NCI-H1092 treated with DMSO at 0.1 percent for 48 hours (cell line): ENCODE results near the gene CIDEB.
"Not testable (repeated sequence)": the region's sequence is repeated elsewhere in the genome, so short reads cannot be mapped to it uniquely, and the experiment has no call there.

Source experiments
- DNase-seq: peaks from one replicate; lab custom pipeline; 2025; lab: John Stamatoyannopoulos, UW

Gene CIDEB

DNA sequence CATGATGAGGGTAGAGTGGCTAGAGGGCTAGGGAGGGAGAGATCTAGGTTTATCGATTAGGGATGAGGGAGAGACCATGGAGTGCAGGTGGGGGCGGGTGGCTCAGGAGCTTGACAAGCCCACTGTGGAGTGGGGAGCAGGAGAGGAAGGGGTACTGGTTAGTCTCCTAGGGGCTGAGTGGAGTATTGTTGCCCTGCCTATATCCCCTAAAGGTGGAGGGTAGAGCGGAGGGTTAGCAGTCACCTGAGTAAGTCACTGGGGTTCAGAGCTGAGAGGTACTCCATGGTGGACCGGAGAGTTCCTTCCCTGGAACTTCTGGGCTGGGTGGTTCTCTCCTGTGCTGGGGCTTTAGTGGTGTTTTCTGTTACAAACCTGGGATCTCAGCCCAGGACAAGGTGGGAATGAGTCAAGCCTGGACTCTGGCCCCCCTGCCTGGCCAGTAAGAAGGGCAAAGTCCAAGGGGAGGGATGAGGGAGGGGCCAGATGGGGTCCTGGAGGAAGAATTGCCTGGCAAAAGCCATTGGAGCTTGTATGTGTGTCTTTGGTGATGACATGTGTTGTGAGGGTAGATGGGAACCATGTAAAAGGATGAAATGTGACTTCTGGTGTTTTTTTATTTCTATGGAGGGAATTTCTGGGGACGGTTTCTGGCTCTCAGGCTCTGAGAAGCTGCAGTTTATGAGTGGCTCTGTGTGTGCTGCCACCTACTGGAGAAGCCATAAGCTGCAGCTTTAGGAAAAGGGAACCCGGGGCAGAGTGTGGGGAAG lies at the start of gene CIDEB:
Gene CIDEB, minus strand, starts transcription at position 403 of the 767 bp plus-strand sequence. Its CDS starts 119 bp downstream, at position 284.
- DNase-seq, result peak; percentile 23

GRCh38 chr14:24356208-24356607 lies 48.4 kb upstream of the CIDEB start:
- DNase-seq, result no peak

GRCh38 chr14:24355009-24355408 lies 47.2 kb upstream of the CIDEB start:
- DNase-seq, result no peak

- not testable (repeated sequence) for DNase-seq
These were observed 46.7 kb upstream of the CIDEB start for GRCh38 chr14:24354482-24354825.

- DNase-seq, result no peak
These were observed 46.0 kb upstream of the CIDEB start for GRCh38 chr14:24353559-24354481.

GRCh38 chr14:24351517-24351916 lies 43.7 kb upstream of the CIDEB start:
- no peak for DNase-seq

- no peak for DNase-seq
These were observed 42.0 kb upstream of the CIDEB start for GRCh38 chr14:24349742-24350141.

- DNase-seq, result no peak
These were observed 40.4 kb upstream of the CIDEB start for GRCh38 chr14:24348186-24348585.

DNA sequence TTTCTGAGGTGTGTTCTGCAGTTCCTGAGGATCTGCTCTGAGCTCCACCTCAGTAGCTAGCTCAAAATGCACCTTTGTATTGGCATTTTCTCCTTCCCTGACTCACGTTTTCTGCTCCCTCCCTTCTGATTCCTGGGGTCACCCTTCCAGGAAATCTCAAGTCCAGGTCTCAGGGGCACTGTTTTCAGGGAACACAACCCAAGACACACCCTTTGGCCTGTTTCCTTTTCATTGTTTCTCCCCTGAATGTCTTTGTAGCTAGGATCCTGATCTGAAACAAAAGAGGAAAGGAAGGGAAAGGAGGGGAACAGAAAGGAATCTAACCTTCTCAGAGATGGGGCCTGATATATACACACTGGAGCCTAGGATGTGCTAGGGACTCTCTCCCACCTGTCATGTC lies 39.4 kb upstream of the CIDEB start:
- no peak for DNase-seq

GRCh38 chr14:24343795-24344660 lies 36.3 kb upstream of the CIDEB start:
- DNase-seq, result no peak

GRCh38 chr14:24342889-24343288 lies 35.1 kb upstream of the CIDEB start:
- DNase-seq, result no peak

GRCh38 chr14:24340606-24341005 lies 32.8 kb upstream of the CIDEB start:
- no peak for DNase-seq

GRCh38 chr14:24339284-24340151 lies 31.7 kb upstream of the CIDEB start, which contains the start of gene RIPK3:
Gene RIPK3 (minus strand): TSS chr14:24339991. CDS start chr14:24339826, 165 bp downstream.
- no peak for DNase-seq

GRCh38 chr14:24338843-24339242 lies 31.1 kb upstream of the CIDEB start:
- DNase-seq, result no peak

DNA sequence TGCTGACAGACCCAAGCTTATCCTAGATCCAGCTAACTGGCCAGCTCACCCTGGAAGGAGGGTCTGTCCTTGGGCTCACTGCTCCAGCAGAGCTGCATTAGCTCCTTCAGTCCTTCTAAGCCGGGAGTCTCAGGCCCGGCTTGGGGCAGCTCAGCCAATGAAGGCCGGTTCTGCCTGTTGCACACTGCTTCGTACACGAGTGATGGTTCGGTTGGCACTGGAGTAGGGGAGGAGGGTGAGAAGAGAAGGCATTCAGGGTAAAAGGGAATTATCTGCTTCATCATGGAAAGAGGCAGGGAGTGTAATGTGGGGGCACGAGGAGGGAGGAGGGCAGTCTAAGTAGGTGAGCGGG lies 30.0 kb upstream of the CIDEB start:
- DNase-seq, result no peak

- no peak for DNase-seq
These were observed 29.5 kb upstream of the CIDEB start for GRCh38 chr14:24337144-24337823.

DNA sequence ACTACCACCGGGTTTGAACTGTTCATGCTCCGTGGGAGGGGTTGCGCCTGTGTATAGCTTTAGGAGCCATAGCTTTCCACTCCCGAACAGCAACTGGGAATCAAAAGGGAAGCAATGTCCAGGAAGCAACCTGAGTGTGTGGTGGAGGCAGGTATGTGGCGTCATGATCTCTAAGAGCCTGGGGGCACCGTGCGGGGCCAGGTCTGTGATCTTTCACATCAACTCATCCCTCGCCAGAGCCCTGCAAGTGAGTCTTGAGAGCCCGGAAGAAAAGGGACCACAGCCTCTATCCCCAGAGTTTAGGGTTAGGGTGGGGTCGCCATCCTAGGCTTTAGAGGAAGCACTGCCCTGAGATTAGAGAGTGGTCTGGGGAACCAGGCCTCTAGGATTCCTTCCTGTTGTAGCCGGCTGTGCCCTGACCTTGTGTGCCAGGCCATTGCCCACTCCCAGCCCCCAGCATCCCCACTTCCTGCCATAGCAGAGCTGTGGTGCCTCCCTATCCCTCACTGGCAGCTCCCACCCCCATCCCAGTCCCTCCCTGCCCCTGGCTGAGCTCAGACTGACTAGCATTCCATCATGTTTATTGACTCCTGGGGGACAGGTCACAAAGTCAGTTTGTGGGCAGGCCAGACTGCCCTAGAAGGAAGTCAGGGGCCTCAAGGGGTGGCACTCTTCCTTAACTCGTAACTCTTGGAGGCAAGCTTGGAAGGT lies 27.8 kb upstream of the CIDEB start:
- DNase-seq, result no peak

DNA sequence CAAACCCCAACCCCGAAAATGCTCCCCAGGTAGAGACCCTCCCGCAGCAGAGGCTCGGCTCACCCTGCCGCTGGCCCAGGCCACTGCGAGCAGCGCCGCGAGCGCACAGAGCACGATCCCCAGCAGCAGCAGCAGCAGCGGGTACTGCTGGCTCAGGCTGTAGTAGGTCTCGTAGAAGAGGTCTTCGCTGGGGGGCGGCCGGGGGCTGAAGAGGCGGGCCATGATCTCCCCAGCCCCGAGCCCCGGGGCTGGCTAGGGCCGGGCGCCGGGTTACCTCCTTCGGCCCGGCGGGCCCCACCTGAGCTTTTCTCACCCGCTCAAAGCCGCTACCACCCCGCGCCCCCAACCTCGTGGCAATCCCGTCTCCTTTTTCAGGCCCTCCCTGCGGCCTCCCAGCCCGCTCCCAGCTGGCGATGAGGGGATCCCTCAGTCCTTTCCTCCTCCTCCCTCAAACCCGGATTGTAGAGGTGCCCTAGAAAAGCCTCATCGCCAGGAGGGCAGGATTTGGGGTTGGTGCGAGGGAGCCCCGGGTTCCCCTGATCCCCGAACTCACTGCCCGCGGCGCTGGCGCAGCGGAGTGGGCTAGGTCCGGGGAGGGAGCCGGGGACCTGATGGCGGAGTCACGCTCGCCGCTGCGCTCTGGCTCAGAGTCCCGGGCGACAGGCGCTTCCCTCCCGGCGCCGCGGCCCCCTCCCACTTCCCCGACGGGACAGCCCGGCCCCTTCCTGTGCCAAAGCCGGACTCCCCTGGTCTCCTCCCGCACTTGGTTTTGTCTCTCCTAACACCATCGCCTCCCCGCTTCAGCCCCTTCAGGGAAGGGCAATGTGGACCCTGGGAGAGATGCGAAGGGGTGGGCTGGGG lies 26.9 kb upstream of the CIDEB start, which contains the start of gene ADCY4:
Gene ADCY4, minus strand, starts transcription at position 641 of the 861 bp plus-strand sequence. Its CDS starts 419 bp downstream, at position 222.
- DNase-seq, result no peak
